IPS-15b (cell line): Measurements from ENCODE around the gene TESMIN.

Source experiments
- H3K27me3 ChIP-seq: one replicate; pipeline ENCODE4 v1.6.1; 2013; ENCODE audit warnings: low read length; ENCODE audit not compliant: control insufficient read depth, insufficient read depth
- H3K36me3 ChIP-seq: one replicate; pipeline ENCODE4 v1.6.1; 2013; ENCODE audit warnings: low read length; ENCODE audit not compliant: control insufficient read depth, insufficient read depth
- H3K4me1 ChIP-seq: one replicate; pipeline ENCODE4 v1.6.1; 2013; ENCODE audit warnings: mild to moderate bottlenecking, low read length; ENCODE audit not compliant: control insufficient read depth, insufficient read depth
- H3K4me3 ChIP-seq: one replicate; pipeline ENCODE4 v1.5.1; 2013; ENCODE audit warnings: low read depth, low read length
- H3K9ac ChIP-seq: one replicate; pipeline ENCODE4 v1.6.1; 2013; ENCODE audit warnings: low read depth, mild to moderate bottlenecking, low read length
- H3K9me3 ChIP-seq: one replicate; pipeline ENCODE4 v1.6.1; 2013; ENCODE audit warnings: mild to moderate bottlenecking, low read length; ENCODE audit not compliant: control insufficient read depth, insufficient read depth

Gene TESMIN

DNA sequence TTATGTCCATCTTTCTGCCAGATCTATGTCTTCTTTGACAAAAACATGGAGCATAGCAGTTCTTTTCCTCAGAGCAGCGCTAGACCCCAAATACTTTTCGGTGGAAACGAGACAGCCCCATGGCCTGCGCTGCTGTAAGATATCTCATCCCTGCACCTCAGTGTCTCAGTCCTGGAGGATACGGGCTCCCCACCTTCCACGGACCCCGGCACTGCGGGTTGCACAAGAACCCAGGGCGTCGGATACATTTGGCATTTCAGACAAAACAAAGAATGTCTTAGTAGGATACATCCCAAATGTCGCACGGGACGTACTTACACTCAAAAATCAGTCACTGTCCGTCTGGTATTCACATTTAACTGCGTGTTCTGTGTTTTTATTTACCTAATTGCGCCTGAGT is 76.9 kb downstream of the TESMIN start:
- Histone ChIP-seq H3K9me3 (no peaks in the 10 kb centered on the region), H3K9ac (no peak overlapping the region), H3K4me3 (no peak overlapping the region), H3K4me1 (no peaks in the 10 kb centered on the region), H3K36me3 (no peaks in the 10 kb centered on the region), H3K27me3 (no peaks in the 10 kb centered on the region)

GRCh38 chr11:68673991-68674390 is 77.3 kb downstream of the TESMIN start:
- Histone ChIP-seq H3K27me3 (no peaks in the 10 kb centered on the region), H3K4me3 (no peak overlapping the region), H3K36me3 (no peaks in the 10 kb centered on the region), H3K9ac (no peak overlapping the region), H3K9me3 (no peaks in the 10 kb centered on the region), H3K4me1 (no peaks in the 10 kb centered on the region)

GRCh38 chr11:68673306-68673945 is 77.9 kb downstream of the TESMIN start:
- H3K9ac ChIP-seq, result no peak overlapping the region
- H3K4me3 ChIP-seq, result no peak overlapping the region
- H3K36me3 ChIP-seq, result no peaks in the 10 kb centered on the region
- no peaks in the 10 kb centered on the region for H3K4me1 ChIP-seq
- H3K27me3 ChIP-seq, result no peaks in the 10 kb centered on the region
- no peaks in the 10 kb centered on the region for H3K9me3 ChIP-seq

DNA sequence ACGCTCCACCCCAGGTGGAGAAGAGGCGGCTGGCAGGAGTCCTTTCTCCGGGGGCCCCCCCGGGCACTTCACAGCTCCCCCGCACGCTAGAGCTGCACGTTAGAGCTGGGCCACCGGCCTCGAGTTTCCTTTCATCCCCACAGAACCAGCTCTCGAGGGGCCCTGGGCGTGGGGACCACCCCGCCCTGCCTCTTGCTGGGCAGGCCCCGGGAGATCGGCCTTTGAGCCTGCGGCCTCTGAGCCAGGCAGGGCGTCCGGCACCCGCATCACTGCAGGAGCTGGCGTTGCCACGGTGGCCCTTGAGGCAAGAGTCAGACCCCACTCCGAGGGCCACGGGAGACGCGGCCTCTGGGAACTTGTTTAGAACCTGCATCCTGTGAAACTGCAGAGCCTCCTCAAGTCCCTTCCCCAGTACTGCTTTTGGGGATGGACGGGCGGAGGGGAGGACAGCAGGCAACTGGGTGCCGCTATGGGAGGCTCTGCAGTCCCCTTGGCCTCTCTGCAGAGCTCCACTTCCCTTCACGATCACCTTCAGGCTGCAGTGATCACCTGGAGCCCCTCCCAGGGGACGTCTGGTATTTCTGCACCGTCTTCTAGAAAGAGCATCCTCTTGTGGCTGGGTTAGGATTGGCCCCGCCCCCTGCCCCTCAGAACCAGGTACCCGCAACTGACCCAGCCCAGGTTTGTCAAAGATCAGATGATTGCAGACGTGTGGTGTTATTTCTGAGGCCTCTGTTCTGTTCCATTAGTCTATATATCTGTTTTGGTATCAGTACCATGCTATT is 80.9 kb downstream of the TESMIN start:
- H3K9ac ChIP-seq, result no peak overlapping the region
- no peaks in the 10 kb centered on the region for H3K9me3 ChIP-seq
- H3K4me3 ChIP-seq, result no peak overlapping the region
- H3K36me3 ChIP-seq, result no peaks in the 10 kb centered on the region
- H3K27me3 ChIP-seq, result no peaks in the 10 kb centered on the region
- no peaks in the 10 kb centered on the region for H3K4me1 ChIP-seq

DNA sequence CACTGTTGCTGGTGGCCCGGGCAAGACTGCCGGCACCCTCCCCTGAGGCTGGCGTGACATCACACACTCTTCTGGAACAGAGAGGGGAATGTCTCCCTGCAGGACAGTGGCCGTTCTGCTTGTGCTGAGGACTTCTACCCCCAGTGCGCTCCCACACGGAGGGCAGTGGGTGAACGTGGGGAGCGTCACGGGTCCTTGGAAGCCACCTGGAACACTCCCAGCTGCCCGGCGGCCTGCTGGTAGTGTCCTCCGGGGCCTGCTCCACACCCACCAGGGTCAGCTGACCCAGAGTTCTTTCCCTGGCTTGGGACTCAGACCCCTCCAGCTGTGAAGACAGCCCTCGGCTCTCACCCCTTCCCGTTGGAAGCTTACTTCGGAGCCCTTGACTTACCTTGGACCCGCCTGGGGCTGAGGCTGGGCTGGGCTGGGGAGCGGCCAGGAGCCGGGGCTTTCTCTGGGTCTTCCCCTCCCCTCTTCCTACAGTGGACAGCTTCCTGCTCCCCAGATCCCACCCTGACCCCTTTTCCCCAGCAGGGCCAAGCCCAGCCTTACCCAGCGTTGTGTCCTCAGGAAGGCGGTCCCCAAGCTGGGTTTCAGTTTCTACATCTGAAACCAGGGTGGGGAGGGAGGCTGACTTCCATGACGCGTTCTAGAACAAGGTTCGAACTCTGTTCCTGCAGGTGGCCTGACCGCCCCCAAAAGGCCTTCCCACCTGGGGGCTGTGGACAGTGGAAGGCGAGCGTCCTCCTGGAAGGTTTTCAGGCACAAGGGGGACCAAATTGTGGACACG is 81.8 kb downstream of the TESMIN start:
- Histone ChIP-seq H3K4me1 (no peaks in the 10 kb centered on the region), H3K27me3 (no peaks in the 10 kb centered on the region), H3K4me3 (no peak overlapping the region), H3K9ac (no peak overlapping the region), H3K36me3 (no peaks in the 10 kb centered on the region), H3K9me3 (no peaks in the 10 kb centered on the region)

- Histone ChIP-seq H3K9me3 (no peaks in the 10 kb centered on the region), H3K4me1 (no peaks in the 10 kb centered on the region), H3K27me3 (no peaks in the 10 kb centered on the region), H3K4me3 (no peak overlapping the region), H3K9ac (no peak overlapping the region), H3K36me3 (no peaks in the 10 kb centered on the region)
Measured at GRCh38 chr11:68667511-68668500, 83.5 kb downstream of the TESMIN start.

DNA sequence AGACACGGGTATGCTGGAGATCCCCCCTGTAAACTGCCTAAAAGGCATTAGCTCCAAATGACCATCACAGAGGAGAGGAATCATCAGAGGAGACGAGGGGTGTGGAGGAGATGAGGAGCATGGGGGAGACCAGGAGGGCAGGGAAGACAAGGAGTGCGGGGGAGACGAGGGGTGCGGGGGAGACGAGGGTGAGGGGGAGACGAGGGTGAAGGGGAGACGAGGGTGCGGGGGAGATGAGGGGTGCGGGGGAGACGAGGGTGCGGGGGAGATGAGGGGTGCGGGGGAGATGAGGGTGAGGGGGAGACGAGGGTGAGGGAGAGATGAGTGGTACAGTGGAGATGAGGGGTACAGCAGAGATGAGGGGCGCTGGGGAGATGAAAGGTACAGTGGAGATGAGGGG is 84.5 kb downstream of the TESMIN start:
- no peaks in the 10 kb centered on the region for H3K9me3 ChIP-seq
- H3K36me3 ChIP-seq, result no peaks in the 10 kb centered on the region
- no peak overlapping the region for H3K4me3 ChIP-seq
- no peaks in the 10 kb centered on the region for H3K4me1 ChIP-seq
- no peak overlapping the region for H3K9ac ChIP-seq
- H3K27me3 ChIP-seq, result no peaks in the 10 kb centered on the region

DNA sequence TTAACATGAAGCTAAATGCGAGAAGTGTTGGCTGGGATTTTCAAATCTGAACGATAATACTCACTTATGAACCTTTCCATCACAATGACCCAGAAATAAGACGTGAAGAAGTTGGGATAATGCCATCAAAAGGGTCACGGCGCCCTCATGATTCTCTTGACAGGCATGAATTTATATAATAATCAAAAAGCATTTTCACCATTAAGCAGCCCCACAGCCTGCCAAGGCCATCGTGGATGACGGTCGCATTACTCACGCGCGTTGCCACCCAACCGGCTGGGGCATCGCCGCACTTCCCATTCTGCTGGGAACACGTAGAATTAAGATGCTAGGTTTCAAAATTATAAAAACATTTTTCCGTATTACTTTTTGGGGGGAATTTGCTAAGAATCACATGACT is 85.9 kb downstream of the TESMIN start:
- Histone ChIP-seq H3K9ac (no peak overlapping the region), H3K36me3 (no peaks in the 10 kb centered on the region), H3K4me3 (no peak overlapping the region), H3K4me1 (no peaks in the 10 kb centered on the region), H3K27me3 (no peaks in the 10 kb centered on the region), H3K9me3 (no peaks in the 10 kb centered on the region)

GRCh38 chr11:68664906-68665305 is 86.4 kb downstream of the TESMIN start:
- Histone ChIP-seq H3K36me3 (no peaks in the 10 kb centered on the region), H3K27me3 (no peaks in the 10 kb centered on the region), H3K9me3 (no peaks in the 10 kb centered on the region), H3K4me3 (no peak overlapping the region), H3K9ac (no peak overlapping the region), H3K4me1 (no peaks in the 10 kb centered on the region)

DNA sequence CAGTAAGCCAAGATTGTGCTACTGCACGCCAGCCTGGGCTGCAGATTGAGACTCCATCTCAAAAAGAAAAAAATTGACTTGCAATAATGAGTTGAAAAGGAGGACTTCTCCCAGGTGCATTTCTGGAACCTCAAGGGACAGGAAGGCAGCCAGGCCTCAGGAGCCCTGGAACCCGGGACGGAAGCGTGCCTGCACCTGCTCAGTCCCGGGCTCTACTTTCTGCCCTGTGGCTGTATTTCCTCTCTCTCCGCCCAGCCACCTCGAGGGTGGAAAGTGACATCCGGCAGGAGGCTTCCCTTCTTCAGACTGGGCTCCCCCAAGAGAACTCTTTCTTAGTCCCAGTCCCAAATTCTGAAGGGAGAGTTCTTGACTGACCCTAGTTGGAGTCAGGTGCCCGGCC is 87.2 kb downstream of the TESMIN start:
- Histone ChIP-seq H3K36me3 (no peaks in the 10 kb centered on the region), H3K9me3 (no peaks in the 10 kb centered on the region), H3K27me3 (no peaks in the 10 kb centered on the region), H3K4me3 (no peak overlapping the region), H3K9ac (no peak overlapping the region), H3K4me1 (no peaks in the 10 kb centered on the region)

DNA sequence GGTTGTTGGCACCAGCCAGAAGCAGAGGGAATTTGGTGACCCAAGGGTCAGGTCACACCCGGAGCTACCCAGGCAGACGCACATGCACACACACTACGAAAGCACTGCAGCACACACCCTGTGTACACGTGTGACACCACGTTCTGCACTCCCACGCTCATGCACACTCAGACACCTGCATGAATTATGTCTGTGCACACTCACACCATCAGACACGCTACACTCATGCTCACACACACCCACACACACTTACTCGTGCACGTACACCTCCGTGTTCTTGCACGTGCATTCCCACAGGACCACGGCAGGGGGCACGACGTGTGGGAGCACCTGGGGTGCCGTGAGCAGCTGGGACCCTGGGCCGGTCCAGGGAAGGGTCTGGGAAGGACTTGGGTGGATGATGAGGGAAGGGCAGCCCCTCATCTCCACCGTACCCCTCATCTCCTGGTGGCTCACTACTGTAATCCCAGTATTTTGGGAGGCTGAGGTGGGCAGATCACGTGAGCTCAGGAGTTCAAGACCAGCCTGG is 87.8 kb downstream of the TESMIN start:
- H3K36me3 ChIP-seq, result no peaks in the 10 kb centered on the region
- no peaks in the 10 kb centered on the region for H3K9me3 ChIP-seq
- no peak overlapping the region for H3K9ac ChIP-seq
- H3K27me3 ChIP-seq, result no peaks in the 10 kb centered on the region
- no peak overlapping the region for H3K4me3 ChIP-seq
- H3K4me1 ChIP-seq, result no peaks in the 10 kb centered on the region
